Fibroblast of skin of back (primary cell): ENCODE results near the gene GLP2R.

Source experiments
- DNase-seq: peaks from one replicate; pipeline ENCODE4 v3.0.0-alpha.2; 2013

Gene GLP2R

DNA sequence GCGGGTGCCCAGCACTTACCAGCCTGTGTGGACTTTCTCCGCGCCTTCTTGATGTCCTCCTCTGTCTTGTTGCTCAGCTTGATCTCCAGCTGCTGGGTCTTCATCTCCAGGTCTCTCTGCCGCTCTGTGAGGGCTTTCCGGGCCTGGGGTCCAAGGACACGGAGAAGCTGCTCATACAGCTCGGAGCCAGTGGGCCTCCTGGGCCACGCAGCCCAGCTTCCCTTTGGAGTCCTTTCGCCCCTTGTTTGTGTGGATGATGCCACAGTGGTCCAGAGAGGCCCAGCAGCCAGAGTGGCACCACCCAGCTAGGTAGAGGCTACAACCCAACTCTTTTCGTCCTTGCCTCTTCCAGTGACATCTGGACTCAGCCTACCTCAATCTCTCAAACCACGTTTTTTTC is 99.7 kb downstream of the GLP2R start:
- DNase-seq, result no peak

DNA sequence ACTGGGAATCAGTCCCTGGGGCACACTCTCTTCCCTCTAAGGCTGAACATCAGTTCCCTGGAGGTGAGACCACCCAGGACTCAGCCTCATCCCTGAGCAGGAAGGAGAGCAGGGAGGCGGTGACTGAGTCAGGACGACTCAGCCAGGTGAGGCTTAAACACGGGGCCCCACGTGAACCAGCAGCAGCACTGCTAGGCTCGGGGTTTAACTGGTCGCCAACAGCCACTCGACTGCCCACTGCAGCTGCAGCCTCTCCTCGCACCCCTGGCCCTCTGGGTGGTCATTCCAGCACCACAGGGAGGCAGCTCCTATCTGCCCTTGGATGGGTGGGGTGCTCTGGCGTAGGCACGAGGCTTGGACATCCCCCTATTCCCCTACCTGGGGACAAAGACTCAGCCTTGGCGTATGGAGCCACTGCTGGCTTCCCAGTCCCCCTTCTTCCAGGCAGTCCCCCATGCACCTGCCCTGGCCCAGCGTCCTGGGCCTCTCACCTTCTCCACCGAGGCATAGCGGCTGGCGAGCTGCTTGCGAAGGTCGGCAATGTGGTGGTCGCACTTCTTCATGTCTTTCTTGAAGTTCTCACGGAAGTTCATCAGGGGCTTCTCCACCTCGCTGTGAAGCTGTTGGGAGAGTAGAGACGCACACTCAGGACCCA is 100.6 kb downstream of the GLP2R start:
- DNase-seq, result no peak

DNA sequence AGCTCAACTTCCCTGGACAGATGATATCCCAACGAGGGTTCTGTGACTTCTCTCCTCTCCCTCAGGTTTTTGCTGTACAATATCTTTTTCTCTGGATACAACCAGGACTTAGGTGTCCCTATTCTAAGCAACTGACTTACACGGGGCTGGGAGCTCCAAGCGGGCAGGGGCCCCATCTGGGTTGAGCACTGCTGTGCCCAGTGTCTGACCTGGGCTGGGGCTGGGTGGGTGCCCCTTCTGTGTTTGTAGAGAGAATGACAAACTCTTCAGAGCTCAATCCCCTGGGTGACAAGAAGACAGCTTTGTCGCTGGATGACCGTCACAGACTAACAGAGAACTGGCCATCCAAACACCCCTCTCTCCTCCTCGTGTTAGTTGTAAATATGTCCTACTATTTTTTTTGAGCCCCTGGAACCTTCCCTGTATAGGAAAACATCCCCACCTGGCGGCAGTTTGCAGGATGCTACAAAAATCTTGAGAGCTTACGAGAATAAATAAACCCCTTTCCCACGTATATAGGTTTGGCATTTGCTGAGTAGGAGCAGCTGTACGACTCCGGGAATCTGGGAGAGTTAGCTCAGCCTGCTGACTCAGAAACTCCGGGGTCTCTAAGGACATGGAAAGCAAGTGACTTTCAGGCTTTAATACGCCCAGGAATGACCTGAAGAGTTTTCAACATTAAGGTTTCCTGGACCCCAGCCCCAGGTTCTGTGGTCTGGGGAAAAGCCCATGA is 103.0 kb downstream of the GLP2R start:
- DNase-seq, result peak; percentile 83

DNA sequence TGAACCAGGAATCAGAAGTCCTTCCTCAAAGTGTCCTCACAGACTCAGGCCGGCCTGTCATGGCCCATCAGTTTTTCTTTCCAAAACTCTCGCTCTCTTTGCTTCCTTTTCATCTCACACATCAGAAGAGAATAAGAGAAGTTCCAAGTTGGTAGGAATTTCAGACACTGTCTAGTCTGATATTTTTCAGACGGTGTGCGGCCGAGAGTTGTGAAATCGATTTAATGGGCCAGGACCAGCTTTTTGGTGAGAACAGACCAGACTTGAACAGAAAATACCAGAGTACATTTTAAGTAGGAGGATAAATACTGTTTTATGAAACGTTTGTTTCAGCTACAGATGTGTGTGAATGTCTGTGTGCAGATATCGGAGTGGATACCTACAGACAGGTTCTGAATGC is 104.1 kb downstream of the GLP2R start:
- no peak for DNase-seq

DNA sequence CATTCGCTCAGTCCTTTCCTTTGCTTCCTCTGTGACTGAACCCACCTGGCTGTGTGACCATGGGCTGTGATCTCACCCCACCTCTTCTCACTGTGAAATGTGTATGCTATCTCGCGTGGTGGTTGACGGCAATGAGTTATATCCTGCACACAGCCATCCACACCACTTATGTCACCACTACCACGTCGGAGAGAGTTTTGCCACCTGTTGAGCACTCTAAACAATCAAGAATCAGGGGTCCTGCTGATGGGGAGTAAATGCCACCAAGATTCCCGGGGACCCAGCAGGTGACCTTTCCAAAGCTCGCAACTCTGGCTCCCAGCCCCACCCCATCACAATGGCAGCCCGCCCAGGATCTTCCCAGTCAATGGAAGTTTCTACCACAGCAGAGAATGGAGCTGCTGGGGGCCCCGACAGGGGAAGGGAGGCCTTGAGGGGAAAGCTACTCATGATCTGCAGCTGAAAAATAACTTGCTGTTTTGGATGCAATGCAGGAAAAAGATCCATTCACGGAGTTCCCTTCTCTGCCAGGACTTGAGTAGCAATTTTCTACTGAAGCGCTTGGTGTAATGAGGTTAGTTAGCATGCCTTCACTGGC is 105.5 kb downstream of the GLP2R start:
- DNase-seq, result no peak

DNA sequence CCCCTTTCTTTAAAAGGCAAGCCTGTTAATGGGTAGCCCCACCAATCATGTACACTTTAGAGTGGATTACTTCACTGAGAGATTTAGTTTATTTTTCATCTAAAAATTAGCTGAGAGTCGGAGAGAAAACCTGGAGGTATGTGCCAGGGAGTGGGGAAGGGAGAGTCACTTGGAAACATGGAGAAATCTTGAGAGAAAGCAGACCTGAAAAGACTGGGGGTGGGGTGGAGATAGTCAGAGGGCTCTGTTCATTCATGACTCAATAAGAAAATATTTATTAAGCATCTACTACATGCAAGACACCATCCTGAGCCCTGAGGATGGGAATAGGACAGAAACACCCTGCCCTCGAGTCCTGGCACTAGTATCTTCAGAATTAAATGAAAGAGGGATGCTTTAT is 106.8 kb downstream of the GLP2R start:
- peak; percentile 31 for DNase-seq

DNA sequence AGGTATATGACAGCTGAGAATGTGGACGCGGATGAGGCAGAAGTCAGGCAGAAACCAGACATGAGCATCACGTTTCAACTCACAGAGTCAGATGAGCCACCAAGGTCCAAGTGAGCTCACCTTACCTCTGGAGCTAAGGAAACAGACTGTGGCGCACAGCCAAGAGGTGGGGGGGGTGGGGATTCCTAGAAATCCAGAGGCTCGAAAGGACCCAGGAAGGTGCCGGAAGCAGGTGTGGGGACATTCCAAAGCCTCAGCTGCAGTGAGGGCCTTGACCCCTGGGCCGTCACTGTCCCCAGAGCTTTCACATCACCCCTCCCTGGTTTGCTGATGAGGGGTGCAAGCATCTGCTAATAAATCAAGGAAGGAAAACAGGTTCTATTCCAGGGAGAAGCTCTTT is 108.6 kb downstream of the GLP2R start:
- no peak for DNase-seq

DNA sequence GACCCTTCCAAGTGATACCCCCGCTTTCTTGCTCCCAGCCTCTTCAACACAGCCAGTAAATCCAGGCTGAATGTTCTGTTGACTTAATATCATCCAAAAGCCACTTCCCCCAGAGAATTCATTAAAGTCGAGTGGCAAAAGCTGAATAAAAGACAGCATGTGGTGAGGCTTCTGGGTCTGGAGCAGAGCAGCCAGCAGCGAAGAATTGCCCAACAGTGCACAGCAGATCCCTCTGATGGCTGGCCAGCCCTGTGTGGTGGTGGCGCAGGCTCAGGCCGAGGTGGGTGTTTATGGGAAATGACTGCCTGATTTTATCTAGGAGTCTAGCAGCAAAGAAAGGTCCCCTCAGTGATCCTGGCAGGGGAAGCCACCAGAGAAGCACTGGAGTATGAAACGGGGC is 109.7 kb downstream of the GLP2R start:
- no peak for DNase-seq

DNA sequence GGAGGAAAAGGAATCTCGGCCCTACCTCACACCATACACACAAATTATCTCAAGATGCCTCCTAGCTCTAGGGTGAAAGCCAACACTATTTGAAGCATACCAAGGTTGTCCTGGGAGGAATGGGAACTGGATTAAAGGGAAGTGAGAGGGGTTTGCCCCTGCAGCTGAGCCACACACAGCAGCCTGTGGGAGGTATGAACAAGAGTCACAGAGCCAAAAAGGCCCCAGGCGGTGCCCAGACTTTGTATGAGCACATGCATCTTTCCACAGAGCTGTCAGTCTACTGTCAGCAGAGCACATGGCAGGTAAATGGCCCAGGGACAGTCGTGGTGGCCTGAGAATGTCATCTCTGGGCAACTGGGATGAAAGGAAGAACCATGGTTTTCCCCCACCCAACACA is 110.4 kb downstream of the GLP2R start:
- no peak for DNase-seq

DNA sequence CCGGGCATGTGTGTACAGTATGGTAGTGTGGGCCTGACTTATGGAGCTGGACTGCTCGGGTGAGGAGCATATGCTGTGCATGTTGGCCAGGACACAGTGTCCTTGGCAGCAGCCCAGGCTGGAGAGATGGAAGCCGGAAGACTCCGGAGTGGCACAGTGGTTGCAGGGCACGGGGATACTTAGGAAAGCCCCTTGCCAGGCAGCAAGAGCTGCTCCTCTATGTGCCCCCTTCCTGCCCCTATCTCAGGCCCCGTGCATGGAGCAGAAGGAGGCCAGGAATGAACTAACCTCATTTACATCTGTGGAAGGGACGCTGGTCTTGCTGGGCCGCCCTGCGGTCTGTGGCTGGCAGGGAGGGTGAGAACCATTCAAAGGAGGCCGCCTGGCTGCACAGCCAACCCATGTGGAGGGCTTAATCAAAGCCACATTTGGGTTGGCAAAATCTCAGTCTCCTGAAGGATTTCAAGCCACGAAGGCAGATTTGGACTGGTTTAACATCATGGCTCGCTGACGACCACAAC is 111.6 kb downstream of the GLP2R start:
- DNase-seq, result peak; percentile 27

DNA sequence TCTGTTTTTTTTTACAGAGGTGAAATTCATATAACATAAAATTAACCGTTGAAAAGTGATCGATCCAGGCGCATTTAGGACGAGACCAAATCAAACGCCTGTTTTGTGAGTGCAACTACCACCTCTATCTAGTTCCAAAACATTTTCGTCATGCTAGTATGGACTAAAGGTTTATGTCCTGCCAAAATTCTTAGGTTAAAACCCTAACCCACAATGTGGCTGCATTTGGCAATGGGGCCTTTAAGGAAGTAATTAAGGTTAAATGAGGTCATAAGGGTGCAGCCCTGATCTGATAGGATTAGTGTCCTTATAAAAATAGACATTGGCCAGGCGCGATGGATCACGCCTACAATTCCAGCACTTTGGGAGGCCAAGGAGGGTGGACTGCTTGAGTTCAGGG is 112.2 kb downstream of the GLP2R start:
- no peak for DNase-seq

DNA sequence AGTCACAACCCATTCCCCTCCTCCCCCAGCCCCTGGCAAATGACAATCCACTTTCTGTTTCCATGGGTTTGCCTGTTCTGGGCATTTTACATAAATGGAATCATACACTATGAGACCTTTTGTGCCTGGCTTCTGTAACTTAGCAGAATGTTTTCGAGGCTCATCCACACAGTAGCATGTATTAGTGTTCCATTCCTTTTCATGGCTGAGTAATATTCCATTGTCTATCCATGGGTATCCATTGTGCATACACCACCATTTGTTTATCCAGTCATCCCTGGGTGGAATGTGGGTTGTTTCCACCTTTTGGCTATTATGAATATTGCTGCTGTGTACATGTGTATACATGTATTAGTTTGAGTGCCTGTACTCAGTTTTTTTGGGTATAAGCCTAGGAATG is 113.0 kb downstream of the GLP2R start:
- no peak for DNase-seq

DNA sequence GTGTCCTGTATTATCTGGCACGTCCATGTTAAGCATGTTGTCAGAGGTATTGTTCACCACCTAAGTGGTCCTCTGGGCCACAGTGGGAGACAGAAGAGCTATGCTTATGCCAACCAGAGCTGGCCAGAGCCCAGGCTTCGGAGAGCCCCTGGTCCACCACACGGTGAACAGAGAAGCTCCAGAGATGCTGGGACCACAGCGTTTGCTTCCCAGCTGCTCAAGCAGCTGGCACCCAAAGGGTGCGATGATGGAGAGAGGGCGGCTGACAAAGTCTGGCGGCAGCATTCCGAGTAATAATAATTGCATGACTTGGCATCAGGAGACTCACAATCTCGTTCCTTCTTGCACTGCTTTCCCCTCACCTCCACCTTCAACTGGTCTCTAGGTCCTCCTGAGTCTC is 115.1 kb downstream of the GLP2R start:
- DNase-seq, result no peak

DNA sequence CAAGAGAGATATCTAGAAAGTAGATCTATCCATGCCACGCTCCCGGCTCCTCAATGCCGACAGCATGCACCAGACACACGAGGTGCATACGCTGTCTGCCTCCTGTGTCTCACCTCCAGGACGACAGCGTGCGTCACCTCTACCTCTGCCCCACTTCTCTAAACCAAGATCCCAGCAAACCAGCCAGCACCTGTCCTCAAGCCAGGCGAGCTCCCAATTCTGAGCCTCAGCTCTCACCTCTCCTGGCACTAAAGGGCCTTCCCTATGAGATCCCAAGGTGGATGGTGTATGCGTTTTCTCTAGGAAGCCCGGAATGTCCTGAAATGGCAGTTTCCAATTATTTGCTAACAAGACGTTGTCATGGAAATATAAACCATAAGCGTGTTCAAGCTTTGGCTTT is 115.6 kb downstream of the GLP2R start:
- DNase-seq, result no peak
